Kidney (tissue), 14 donors: ENCODE measurements around the gene UST. TPM values are rescaled to one million over a fixed set of nuclear protein-coding genes. Genes with fewer than 3 reads are reported as not detected.
"Not testable (repeated sequence)": the region's sequence is repeated elsewhere in the genome, so short reads cannot be mapped to it uniquely, and the experiment has no call there.

Experiments
- DNase-seq, 5 donors: peaks; one replicate each; pipeline ENCODE4 v3.0.0-alpha.2; 2013 to 2020
- FAIRE-seq: peaks from 2 replicates; lab custom pipeline; 2012; peaks lifted over from hg19 to GRCh38; lab: Jason Lieb, UNC
- H3K27ac ChIP-seq, 2 donors: one replicate each; pipeline ENCODE4 v1.7.0; 2013; ENCODE audit warnings: low read depth in 2 of 2, low read length in 2 of 2, inconsistent platforms in 1 of 2
- H3K27me3 ChIP-seq: one replicate; pipeline ENCODE4 v1.7.1; 2013; ENCODE audit warnings: low read length, inconsistent platforms; ENCODE audit not compliant: control insufficient read depth, insufficient read depth
- H3K36me3 ChIP-seq, 3 donors: one replicate each; pipeline versions ENCODE4 v1.7.0 to v1.7.1; 2013; ENCODE audit warnings: low read length in 3 of 3, control low read depth in 1 of 3, inconsistent platforms in 1 of 3; ENCODE audit not compliant: insufficient read depth in 3 of 3, control insufficient read depth in 2 of 3
- H3K4me1 ChIP-seq, 3 donors: one replicate each; pipeline versions ENCODE4 v1.7.0 to v1.7.1; 2013; ENCODE audit warnings: low read length in 3 of 3, inconsistent platforms in 1 of 3, low read depth in 1 of 3; ENCODE audit not compliant: control insufficient read depth in 2 of 3, insufficient read depth in 2 of 3
- H3K4me3 ChIP-seq, 3 donors: one replicate each; pipeline versions ENCODE4 v1.7.0 to v1.8.1; 2013; ENCODE audit warnings: low read length in 3 of 3, control low read depth in 1 of 3, inconsistent platforms in 1 of 3
- H3K9ac ChIP-seq, 3 donors: one replicate each; pipeline versions ENCODE4 v1.7.0 to v1.7.1; 2013; ENCODE audit warnings: low read length in 3 of 3, control low read depth in 1 of 3, inconsistent platforms in 1 of 3
- H3K9me3 ChIP-seq, 3 donors: one replicate each; pipeline versions ENCODE4 v1.7.0 to v1.7.1; 2013; ENCODE audit warnings: low read length in 3 of 3, control low read depth in 1 of 3, inconsistent platforms in 1 of 3; ENCODE audit not compliant: control insufficient read depth in 2 of 3, insufficient read depth in 1 of 3
- CTCF ChIP-seq: IDR thresholded peaks from 3 replicates; pipeline ENCODE4 v1.5.1; 2012; ENCODE audit warnings: mild to moderate bottlenecking, moderate library complexity, borderline replicate concordance; ENCODE audit not compliant: insufficient read depth; ENCODE audit errors: extremely low read depth
- intact Hi-C: fragments of 100-400 bp; cut with DNase I; formaldehyde crosslinking; loops from one replicate; pipeline ENCODE4 v1.11.1; 2022
- polyA plus RNA-seq: library from polyadenylated mRNA; stranded (reverse); fragments of 350-450 nt; fragmentation: Illumina TruSeq; extraction: RNeasy Lipid Tissue Mini Kit (QIAGEN cat#74804); gene quantifications from one replicate; pipeline ENCODE4 v1.2.3, GENCODE V29; 2014; ENCODE audit warnings: low read depth, low replicate concordance; ENCODE audit not compliant: insufficient read depth
- total RNA-seq: library from RNA; stranded (reverse); fragmentation: NEBNext Ultra II Directional; extraction: Animal tissue kit (Norgen Biotek cat#: 25700); gene quantifications from one replicate; pipeline ENCODE4 v1.2.1, GENCODE V29; 2021
- donor health status: control.
- donor health status: control.
- donor health status: control.
- donor health status: control.
- donor health status: control.
- donor health status: DM: yes; HTN: yes; CAD: no.
- donor health status: Normal renal cell carcinoma (clear cell type).

Gene UST
- total and polyA plus RNA-seq, 2 donors from 2014 or later: 3.2 to 4.2 TPM

GRCh38 chr6:148850964-148851363, 104.1 kb downstream of the UST start:
- Histone ChIP-seq H3K4me1 (no peaks in the 10 kb centered on the region), H3K27me3 (no peaks in the 10 kb centered on the region), H3K4me3 (no peak overlapping the region), H3K36me3 (no peaks in the 10 kb centered on the region), H3K9ac (no peak overlapping the region), H3K9me3 (no peaks in the 10 kb centered on the region), H3K27ac (no peak overlapping the region)
- DNase-seq (no peak), FAIRE-seq (no peak)
- intact Hi-C loops: no loop called here
- no peak for TF ChIP-seq CTCF

GRCh38 chr6:148851683-148852556, 105.1 kb downstream of the UST start:
- no peak for TF ChIP-seq CTCF
- DNase-seq: no peak
- Histone ChIP-seq H3K4me1 (no peaks in the 10 kb centered on the region), H3K27ac (no peak overlapping the region), H3K27me3 (no peaks in the 10 kb centered on the region), H3K4me3 (no peak overlapping the region), H3K36me3 (no peaks in the 10 kb centered on the region), H3K9me3 (no peaks in the 10 kb centered on the region), H3K9ac (no peak overlapping the region)
- FAIRE-seq: no peak
- intact Hi-C loops: no loop called here

- no peak overlapping the region for H3K27ac ChIP-seq
- intact Hi-C loops: no loop called here
- FAIRE-seq: no peak
Observed at GRCh38 chr6:148852688-148853087, 105.9 kb downstream of the UST start.

GRCh38 chr6:148853113-148853512, 106.3 kb downstream of the UST start:
- FAIRE-seq, intact Hi-C loops: not testable (repeated sequence)

More at GRCh38 chr6:148852688-148853087, 105.9 kb downstream of the UST start:
- Histone ChIP-seq H3K27me3 (no peaks in the 10 kb centered on the region), H3K4me1 (no peaks in the 10 kb centered on the region), H3K4me3 (no peak overlapping the region), H3K9ac (no peak overlapping the region), H3K9me3 (no peaks in the 10 kb centered on the region), H3K36me3 (no peaks in the 10 kb centered on the region)
- no peak for DNase-seq
- no peak for TF ChIP-seq CTCF

More at GRCh38 chr6:148853113-148853512, 106.3 kb downstream of the UST start:
- H3K27ac ChIP-seq, H3K9me3 ChIP-seq, DNase-seq, H3K27me3 ChIP-seq, H3K4me1 ChIP-seq, H3K36me3 ChIP-seq, H3K9ac ChIP-seq, H3K4me3 ChIP-seq: not testable (repeated sequence)
